Transverse colon (tissue), 4 donors: ENCODE results near the gene GRM8. TPM values are rescaled to one million over a fixed set of nuclear protein-coding genes. Genes with fewer than 3 reads are reported as not detected.

ENCODE experiments used
- DNase-seq: peaks from one replicate; pipeline ENCODE4 v3.0.0-alpha.2; 2019
- H3K27ac ChIP-seq, 4 donors: fragments of 200-600 bp; sonication (generic); 2 replicates each; pipeline ENCODE4 v1.5.1; 2016 to 2018; ENCODE audit warnings: inconsistent platforms in 4 of 4
- H3K27me3 ChIP-seq: fragments of 200-600 bp; sonication (generic); 2 replicates; pipeline ENCODE4 v1.5.1; 2017; ENCODE audit warnings: inconsistent platforms
- H3K36me3 ChIP-seq, 4 donors: fragments of 200-600 bp; sonication (generic); 2 replicates each; pipeline ENCODE4 v1.5.1; 2017 to 2019; ENCODE audit warnings: inconsistent platforms in 4 of 4
- H3K4me1 ChIP-seq, 4 donors: fragments of 200-600 bp; sonication (generic); 2 replicates each; pipeline ENCODE4 v1.5.1; 2017 to 2020; ENCODE audit warnings: inconsistent platforms in 4 of 4
- H3K4me3 ChIP-seq, 4 donors: fragments of 200-600 bp; sonication (generic); 1 replicate in 1 of 4; 2 replicates in 3 of 4; pipeline versions ENCODE4 v1.5.1 to v1.6.1; 2017 to 2019; ENCODE audit warnings: inconsistent platforms in 4 of 4
- H3K9me3 ChIP-seq, 2 donors: fragments of 200-600 bp; sonication (generic); 2 replicates each; pipeline ENCODE4 v1.5.1; 2017 to 2019; ENCODE audit warnings: inconsistent platforms in 2 of 2
- CTCF ChIP-seq, 5 experiments: fragments of 200-600 bp in 3 of 5; fragments of 450-650 bp in 2 of 5; sonication (generic) in 3 of 5; IDR thresholded peaks; 1 replicate in 2 of 5; 2 replicates in 3 of 5; pipeline ENCODE4 v1.5.1; 2016 to 2017; ENCODE audit warnings: antibody characterized with exemption in 5 of 5, inconsistent platforms in 3 of 5, mild to moderate bottlenecking in 2 of 5, moderate library complexity in 1 of 5
- EP300 ChIP-seq: sonication (generic); formaldehyde crosslinking; IDR thresholded peaks from one replicate; pipeline ENCODE4 v1.6.1; 2017; ENCODE audit warnings: antibody characterized with exemption, low read depth
- POLR2A ChIP-seq: fragments of 450-650 bp; IDR thresholded peaks from one replicate; pipeline ENCODE4 v1.6.1; 2016; ENCODE audit warnings: antibody characterized with exemption, mild to moderate bottlenecking, moderate library complexity
- POLR2AphosphoS5 ChIP-seq, 3 donors: sonication (generic); formaldehyde crosslinking; IDR thresholded peaks; one replicate each; pipeline ENCODE4 v1.6.1; 2016; ENCODE audit warnings: antibody characterized with exemption in 3 of 3
- WGBS, 2 donors: methylation state at CpG; one replicate each; pipeline ENCODE4 v1.1.5; 2018; ENCODE audit warnings: low coverage in 1 of 2; 5-methylcytosine and 5-hydroxymethylcytosine counted together
- in situ Hi-C, 4 donors: fragments of 200-750 bp; cut with MboI; loops; one replicate each; pipeline versions ENCODE4 v1.15.0 to v1.15.1; 2017; ENCODE audit warnings: low sequenced_read_pairs in 3 of 4, low pct_ligation_motif_present in 1 of 4, low pct_unique_long_range_greater_than_20kb in 1 of 4
- intact Hi-C: fragments of 100-400 bp; cut with DNase I; formaldehyde crosslinking; loops from one replicate; pipeline ENCODE4 v1.15.1; 2023; ENCODE audit warnings: low total_unique reads
- total RNA-seq, 4 donors: library from RNA; depleted of rRNA; stranded (reverse); fragments of >200 nt; gene quantifications; one replicate each; pipeline ENCODE4 v1.1.0, GENCODE V29; 2016

The GRM8 gene
- total RNA-seq, 4 donors from 2014 or later, result 0.68 to 9.7 (median 2.9) TPM

GRCh38 chr7:126605056-126605455 lies 647.7 kb downstream of the GRM8 start:
- Histone ChIP-seq H3K9me3 (no peaks in the 10 kb centered on the region), H3K27me3 (no peaks in the 10 kb centered on the region), H3K4me3 (no peak overlapping the region), H3K27ac (no peak overlapping the region), H3K4me1 (no peaks in the 10 kb centered on the region), H3K36me3 (no peaks in the 10 kb centered on the region)
- intact Hi-C loops (no loop called here), in situ Hi-C loops (no loop called here)
- TF ChIP-seq POLR2A (no peak), POLR2AphosphoS5 (IDR thresholded peaks at IDR 0.05) (no peak), EP300 (no peak), CTCF (IDR thresholded peaks at IDR 0.05) (no peak)
- no peak for DNase-seq
- 72 to 84% methylated on average over 3 of the region's 3 CpGs for WGBS, 2 donors

- Histone ChIP-seq H3K4me1 (no peaks in the 10 kb centered on the region), H3K9me3 (peaks cover 0 to 10% of the 10 kb centered on the region in 2 donors), H3K27me3 (no peaks in the 10 kb centered on the region), H3K36me3 (no peaks in the 10 kb centered on the region), H3K27ac (no peak overlapping the region), H3K4me3 (no peak overlapping the region)
- intact Hi-C loops (no loop called here), in situ Hi-C loops (no loop called here)
- DNase-seq, result no peak
- 93 to 96% methylated on average over 2 to 5 of the region's 6 CpGs for WGBS, 2 donors
- TF ChIP-seq CTCF (IDR thresholded peaks at IDR 0.05) (no peak), POLR2A (no peak), EP300 (no peak), POLR2AphosphoS5 (IDR thresholded peaks at IDR 0.05) (no peak)
Observed at GRCh38 chr7:126589068-126589684, 663.6 kb downstream of the GRM8 start.

GRCh38 chr7:126578338-126578737 lies 674.4 kb downstream of the GRM8 start:
- Histone ChIP-seq H3K36me3 (no peaks in the 10 kb centered on the region), H3K9me3 (no peaks in the 10 kb centered on the region), H3K27ac (no peak overlapping the region), H3K4me3 (no peak overlapping the region), H3K27me3 (no peaks in the 10 kb centered on the region), H3K4me1 (no peaks in the 10 kb centered on the region)
- 50 to 78% methylated on average over 1 to 2 of the region's 2 CpGs for WGBS, 2 donors
- no peak for TF ChIP-seq POLR2A
- no peak for TF ChIP-seq POLR2AphosphoS5 (IDR thresholded peaks at IDR 0.05)
- no peak for TF ChIP-seq CTCF (IDR thresholded peaks at IDR 0.05)
- no peak for TF ChIP-seq EP300
- DNase-seq, result no peak
- intact Hi-C loops, result no loop called here
- in situ Hi-C loops, result no loop called here

- Histone ChIP-seq H3K27me3 (no peaks in the 10 kb centered on the region), H3K9me3 (no peaks in the 10 kb centered on the region), H3K36me3 (no peaks in the 10 kb centered on the region), H3K27ac (no peak overlapping the region), H3K4me1 (no peaks in the 10 kb centered on the region), H3K4me3 (no peak overlapping the region)
- no peak for TF ChIP-seq CTCF (IDR thresholded peaks at IDR 0.05)
- no peak for TF ChIP-seq POLR2AphosphoS5 (IDR thresholded peaks at IDR 0.05)
- TF ChIP-seq EP300, result no peak
- no peak for TF ChIP-seq POLR2A
- in situ Hi-C loops, result no loop called here
- intact Hi-C loops, result no loop called here
- DNase-seq, result no peak
- 74 to 80% methylated on average over 2 to 6 of the region's 6 CpGs for WGBS, 2 donors
Observed at GRCh38 chr7:126574276-126575250, 678.2 kb downstream of the GRM8 start.
